ENCODE measurements around the gene GYPC. TPM values are rescaled to one million over a fixed set of nuclear protein-coding genes. Genes with fewer than 3 reads are reported as not detected.

GYPC gene
- total RNA-seq, 1 donor from 2014 or later = 59.9 TPM

GRCh38 chr2:126657148-126657635 is 1.2 kb downstream of the GYPC start:
- DNase-seq (ENCODE audit: low read depth) = no peak
- H3K4me3 ChIP-seq (ENCODE audit: low read depth, low read length) = peak overlapping the region; percentile 63
- TF ChIP-seq, protein P1, sequence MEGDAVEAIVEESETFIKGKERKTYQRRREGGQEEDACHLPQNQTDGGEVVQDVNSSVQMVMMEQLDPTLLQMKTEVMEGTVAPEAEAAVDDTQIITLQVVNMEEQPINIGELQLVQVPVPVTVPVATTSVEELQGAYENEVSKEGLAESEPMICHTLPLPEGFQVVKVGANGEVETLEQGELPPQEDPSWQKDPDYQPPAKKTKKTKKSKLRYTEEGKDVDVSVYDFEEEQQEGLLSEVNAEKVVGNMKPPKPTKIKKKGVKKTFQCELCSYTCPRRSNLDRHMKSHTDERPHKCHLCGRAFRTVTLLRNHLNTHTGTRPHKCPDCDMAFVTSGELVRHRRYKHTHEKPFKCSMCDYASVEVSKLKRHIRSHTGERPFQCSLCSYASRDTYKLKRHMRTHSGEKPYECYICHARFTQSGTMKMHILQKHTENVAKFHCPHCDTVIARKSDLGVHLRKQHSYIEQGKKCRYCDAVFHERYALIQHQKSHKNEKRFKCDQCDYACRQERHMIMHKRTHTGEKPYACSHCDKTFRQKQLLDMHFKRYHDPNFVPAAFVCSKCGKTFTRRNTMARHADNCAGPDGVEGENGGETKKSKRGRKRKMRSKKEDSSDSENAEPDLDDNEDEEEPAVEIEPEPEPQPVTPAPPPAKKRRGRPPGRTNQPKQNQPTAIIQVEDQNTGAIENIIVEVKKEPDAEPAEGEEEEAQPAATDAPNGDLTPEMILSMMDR (conservative IDR thresholded peaks at IDR 0.05; ENCODE audit: low read depth, low read length) = no peak

GRCh38 chr2:126657636-126658318 is 1.8 kb downstream of the GYPC start:
- TF ChIP-seq, protein P1 (conservative IDR thresholded peaks at IDR 0.05; ENCODE audit: low read depth, low read length) = no peak
- DNase-seq (ENCODE audit: low read depth) = peak; percentile 60
- peak overlapping the region; percentile 63 for H3K4me3 ChIP-seq (ENCODE audit: low read depth, low read length)

GRCh38 chr2:126658319-126658904 is 2.5 kb downstream of the GYPC start:
- H3K4me3 ChIP-seq (ENCODE audit: low read depth, low read length) = no peak overlapping the region
- TF ChIP-seq, protein P1 (conservative IDR thresholded peaks at IDR 0.05; ENCODE audit: low read depth, low read length) = no peak
- DNase-seq (ENCODE audit: low read depth) = no peak

DNA sequence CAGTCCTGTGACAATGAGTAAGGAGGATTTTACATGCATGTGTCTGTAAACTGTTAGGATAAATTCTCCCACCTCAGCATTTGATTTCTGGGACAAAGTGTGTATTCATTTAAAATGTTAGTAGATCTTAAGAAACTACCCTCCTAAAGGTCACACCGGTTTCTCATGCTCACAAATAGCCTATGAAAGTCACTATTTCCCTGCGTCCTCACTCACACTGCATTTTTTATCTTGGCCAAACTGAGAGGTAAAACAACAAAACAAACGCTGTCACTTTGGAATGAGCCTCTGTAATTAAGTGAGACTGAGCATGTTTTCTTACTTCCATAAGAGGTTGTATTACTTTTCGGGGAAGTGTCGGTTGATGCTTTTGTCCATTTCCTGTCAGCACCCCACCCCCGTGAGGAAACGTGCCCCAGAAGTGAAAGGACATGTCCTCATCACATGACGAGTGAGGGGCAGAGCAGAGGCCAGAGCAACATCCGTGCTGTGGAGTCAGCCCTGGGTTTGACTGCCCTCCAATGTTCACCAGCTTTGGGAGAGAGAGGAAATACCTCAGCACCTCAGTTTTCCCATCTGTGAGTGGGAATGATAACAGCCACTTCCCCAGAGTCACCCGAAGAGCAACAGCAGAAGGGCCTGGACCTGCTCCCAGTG is 3.1 kb downstream of the GYPC start:
- TF ChIP-seq, protein P1 (conservative IDR thresholded peaks at IDR 0.05; ENCODE audit: low read depth, low read length) = no peak
- DNase-seq (ENCODE audit: low read depth) = no peak
- H3K4me3 ChIP-seq (ENCODE audit: low read depth, low read length) = no peak overlapping the region

DNA sequence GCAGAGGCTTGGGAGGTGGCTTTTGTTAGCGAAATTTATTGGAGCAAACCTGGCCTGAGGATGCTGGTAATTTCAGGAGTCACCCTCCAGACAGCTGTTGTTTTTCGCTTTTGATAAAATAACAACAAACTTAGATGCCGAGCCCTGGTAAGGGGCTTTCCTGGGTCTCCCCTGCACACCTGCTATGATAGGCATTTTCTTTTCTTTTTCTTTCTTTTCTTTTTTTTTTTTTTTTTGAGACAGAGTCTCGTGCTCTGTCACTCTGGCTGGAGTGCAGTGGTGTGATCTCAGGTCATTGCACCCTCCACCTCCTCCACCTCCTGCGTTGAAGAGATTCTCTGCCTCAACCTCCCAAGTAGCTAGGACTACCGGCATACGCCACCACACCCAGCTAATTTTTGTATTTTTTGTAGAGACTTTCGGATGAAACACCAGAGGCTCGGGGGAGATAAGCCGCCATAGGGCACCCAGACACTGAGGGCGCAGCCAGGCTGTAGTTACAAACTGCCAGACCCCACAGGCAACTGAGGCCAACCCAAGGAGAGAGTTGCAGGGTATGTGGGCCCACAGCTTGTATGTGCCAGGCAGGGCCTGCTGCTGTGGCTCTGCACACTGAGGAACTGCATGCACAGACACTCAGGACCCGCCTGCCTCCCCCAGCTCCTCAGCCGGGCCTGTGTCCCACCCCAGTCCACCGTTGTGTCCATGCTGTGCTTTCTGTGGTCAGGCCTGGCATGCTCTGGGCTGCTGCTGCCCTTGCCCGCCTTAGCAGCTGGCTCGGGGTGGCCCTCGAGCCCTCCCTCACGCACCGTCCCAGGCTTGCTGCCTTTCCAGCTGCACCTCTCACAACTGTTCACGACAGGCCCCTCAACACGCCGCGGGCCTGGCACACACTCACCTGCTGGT is 3.9 kb downstream of the GYPC start:
- TF ChIP-seq, protein P1 (conservative IDR thresholded peaks at IDR 0.05; ENCODE audit: low read depth, low read length) = no peak
- DNase-seq (ENCODE audit: low read depth) = no peak
- no peak overlapping the region for H3K4me3 ChIP-seq (ENCODE audit: low read depth, low read length)

- TF ChIP-seq, protein P1 (conservative IDR thresholded peaks at IDR 0.05; ENCODE audit: low read depth, low read length) = no peak
- no peak for DNase-seq (ENCODE audit: low read depth)
- no peak overlapping the region for H3K4me3 ChIP-seq (ENCODE audit: low read depth, low read length)
Measured at GRCh38 chr2:126660971-126661370, 5.0 kb downstream of the GYPC start.

All from epithelial cell of proximal tubule (primary cell).